HG03521 (cell line): ENCODE measurements around the gene METTL8.
"Not testable (repeated sequence)": the region's sequence is repeated elsewhere in the genome, so short reads cannot be mapped to it uniquely, and the experiment has no call there.

Experiments
- ATAC-seq: cut with Tn5 transposase; IDR thresholded peaks from one replicate; pipeline ENCODE4 v1.9.1; 2021; ENCODE audit warnings: mild to moderate bottlenecking, moderate library complexity; ENCODE audit not compliant: unreplicated experiment

The METTL8 gene

GRCh38 chr2:171402906-171403580 lies 30.7 kb downstream of the METTL8 start:
- no peak for ATAC-seq

GRCh38 chr2:171401947-171402346 lies 31.8 kb downstream of the METTL8 start:
- no peak for ATAC-seq

GRCh38 chr2:171400395-171400794 lies 33.4 kb downstream of the METTL8 start:
- no peak for ATAC-seq

GRCh38 chr2:171399292-171399691 lies 34.5 kb downstream of the METTL8 start:
- no peak for ATAC-seq

GRCh38 chr2:171394164-171394740 lies 39.5 kb downstream of the METTL8 start:
- no peak for ATAC-seq

GRCh38 chr2:171393487-171393886 lies 40.3 kb downstream of the METTL8 start:
- no peak for ATAC-seq

- no peak for ATAC-seq
Measured at GRCh38 chr2:171391532-171391931, 42.3 kb downstream of the METTL8 start.

- ATAC-seq = no peak
Measured at GRCh38 chr2:171390941-171391516, 42.8 kb downstream of the METTL8 start.

- ATAC-seq = no peak
Measured at GRCh38 chr2:171389780-171390179, 44.0 kb downstream of the METTL8 start.

GRCh38 chr2:171389325-171389724 lies 44.5 kb downstream of the METTL8 start:
- ATAC-seq = no peak

GRCh38 chr2:171387052-171387451 lies 46.7 kb downstream of the METTL8 start:
- ATAC-seq = no peak

GRCh38 chr2:171386627-171387026 lies 47.2 kb downstream of the METTL8 start:
- no peak for ATAC-seq

- no peak for ATAC-seq
Measured at GRCh38 chr2:171383134-171383533, 50.7 kb downstream of the METTL8 start.

- not testable (repeated sequence) for ATAC-seq
Measured at GRCh38 chr2:171382175-171382574, 51.6 kb downstream of the METTL8 start.

GRCh38 chr2:171377852-171378251 lies 55.9 kb downstream of the METTL8 start:
- not testable (repeated sequence) for ATAC-seq

GRCh38 chr2:171367692-171368091 lies 66.1 kb downstream of the METTL8 start:
- no peak for ATAC-seq

GRCh38 chr2:171365778-171366177 lies 68.0 kb downstream of the METTL8 start:
- no peak for ATAC-seq

- ATAC-seq = no peak
Measured at GRCh38 chr2:171365232-171365631, 68.6 kb downstream of the METTL8 start.

- no peak for ATAC-seq
Measured at GRCh38 chr2:171362396-171362795, 71.4 kb downstream of the METTL8 start.

- no peak for ATAC-seq
Measured at GRCh38 chr2:171360905-171361304, 72.9 kb downstream of the METTL8 start.

GRCh38 chr2:171353746-171354145 lies 80.0 kb downstream of the METTL8 start:
- not testable (repeated sequence) for ATAC-seq

- no peak for ATAC-seq
Measured at GRCh38 chr2:171348056-171348455, 85.7 kb downstream of the METTL8 start.
